Endothelial cell of umbilical vein (primary cell): Measurements from ENCODE around the gene N4BP3. TPM values are rescaled to one million over a fixed set of nuclear protein-coding genes. Genes with fewer than 3 reads are reported as not detected.

ENCODE experiments used
- BruUV-seq: library from RNA; stranded (reverse); fragments of 400-500 nt; replicated peaks from 2 replicates; lab custom pipeline; 2021; lab: Mats Ljungman, UMichigan
- CTCF ChIA-PET: fragments of 300-600, 350-600 bp; sonication (Branson Sonifier 250); formaldehyde crosslinking; loops from one replicate; lab custom pipeline; 2021; ENCODE audit warnings: antibody characterized with exemption, inconsistent platforms; lab: Charles Lee
- POLR2A ChIA-PET: fragments of 300-600, 350-600 bp; sonication (Branson Sonifier 250); formaldehyde crosslinking; loops from one replicate; lab custom pipeline; 2021; ENCODE audit warnings: antibody characterized with exemption, inconsistent platforms; lab: Charles Lee
- DNase-seq: peaks from one replicate; pipeline ENCODE4 v3.0.0-alpha.2; 2011; ENCODE audit warnings: low read depth, low spot score
- FAIRE-seq: peaks from 2 replicates; lab custom pipeline; 2011; peaks lifted over from hg19 to GRCh38; lab: Jason Lieb, UNC
- H2AFZ ChIP-seq: 2 replicates; pipeline ENCODE4 v1.6.0; 2012; ENCODE audit warnings: low read depth, low read length, control low read depth, inconsistent platforms
- H3K27ac ChIP-seq: 2 replicates; pipeline ENCODE4 v1.5.1; 2011; ENCODE audit warnings: low read depth, mild to moderate bottlenecking, control low read depth, low read length, moderate library complexity; ENCODE audit not compliant: insufficient read depth
- H3K27me3 ChIP-seq, 2 experiments: 2 replicates each; pipeline versions ENCODE4 v1.6.0 to v1.6.1; 2011; ENCODE audit warnings: low read length in 2 of 2, mixed read lengths in 1 of 2; ENCODE audit not compliant: control insufficient read depth in 2 of 2, insufficient read depth in 2 of 2
- H3K36me3 ChIP-seq, 2 experiments: 2 replicates in 1 of 2; 3 replicates in 1 of 2; pipeline ENCODE4 v1.5.1; 2011; ENCODE audit warnings: low read length in 2 of 2, mild to moderate bottlenecking in 1 of 2, moderate library complexity in 1 of 2; ENCODE audit not compliant: control insufficient read depth in 2 of 2, insufficient read depth in 2 of 2; ENCODE audit errors: extremely low read depth in 1 of 2
- H3K4me1 ChIP-seq: 3 replicates; pipeline ENCODE4 v1.5.1; 2011; ENCODE audit warnings: mild to moderate bottlenecking, low read length; ENCODE audit not compliant: control insufficient read depth, insufficient read depth; ENCODE audit errors: extremely low read depth
- H3K4me2 ChIP-seq: 2 replicates; pipeline ENCODE4 v1.6.1; 2011; ENCODE audit warnings: low read length, control low read depth, mixed read lengths; ENCODE audit not compliant: insufficient read depth
- H3K4me3 ChIP-seq, 3 experiments: fragments of 200-600 bp in 1 of 3; sonication (generic), shearing (Covaris generic) in 1 of 3; replicated peaks in 1 of 3; 2 replicates each; pipeline ENCODE4 v1.5.1; 2011 to 2016; ENCODE audit warnings: control low read depth in 3 of 3, low read length in 3 of 3, mild to moderate bottlenecking in 2 of 3, inconsistent platforms in 1 of 3, low read depth in 1 of 3, moderate library complexity in 1 of 3; ENCODE audit not compliant: insufficient read depth in 1 of 3
- H3K79me2 ChIP-seq: 2 replicates; pipeline ENCODE4 v1.6.0; 2012; ENCODE audit warnings: low read length, inconsistent platforms; ENCODE audit not compliant: control insufficient read depth, insufficient read depth
- H3K9ac ChIP-seq: replicated peaks from 2 replicates; pipeline ENCODE3; 2011; ENCODE audit warnings: low read length, control low read depth; ENCODE audit not compliant: insufficient read depth; ENCODE audit errors: extremely low read depth
- H3K9me1 ChIP-seq: replicated peaks from 3 replicates; pipeline ENCODE4 v1.6.0; 2011; ENCODE audit warnings: mild to moderate bottlenecking, low read length; ENCODE audit not compliant: control insufficient read depth, insufficient read depth; ENCODE audit errors: extremely low read depth
- H3K9me3 ChIP-seq: replicated peaks from 2 replicates; pipeline ENCODE4 v1.5.1; 2012; ENCODE audit warnings: low read length, inconsistent platforms; ENCODE audit not compliant: control insufficient read depth, insufficient read depth
- H4K20me1 ChIP-seq: replicated peaks from 2 replicates; pipeline ENCODE3; 2011; ENCODE audit warnings: mild to moderate bottlenecking, low read length; ENCODE audit not compliant: control insufficient read depth, insufficient read depth; ENCODE audit errors: extremely low read depth
- CTCF ChIP-seq, 2 donors: IDR thresholded peaks; 1 replicate in 1 of 2; 2 replicates in 1 of 2; pipeline ENCODE4 v1.5.1; 2011; ENCODE audit warnings: low read length in 2 of 2, mild to moderate bottlenecking in 2 of 2, moderate library complexity in 2 of 2, control low read depth in 1 of 2, inconsistent platforms in 1 of 2, low read depth in 1 of 2; ENCODE audit not compliant: insufficient read depth in 1 of 2; ENCODE audit errors: extremely low read depth in 1 of 2
- EZH2 ChIP-seq: IDR thresholded peaks from 2 replicates; pipeline ENCODE4 v1.6.1; 2012; ENCODE audit warnings: borderline replicate concordance, low read depth, mild to moderate bottlenecking, moderate library complexity, low read length, inconsistent platforms; ENCODE audit not compliant: severe bottlenecking
- FOS ChIP-seq: IDR thresholded peaks from 2 replicates; pipeline ENCODE4 v1.6.1; 2011; ENCODE audit warnings: mild to moderate bottlenecking, low read length, moderate library complexity, borderline replicate concordance; ENCODE audit not compliant: insufficient read depth
- GATA2 ChIP-seq: IDR thresholded peaks from 2 replicates; pipeline ENCODE4 v1.7.0; 2011; ENCODE audit warnings: low read depth, mild to moderate bottlenecking, moderate library complexity, mixed read lengths, low read length; ENCODE audit not compliant: insufficient read length, insufficient read depth
- JUN ChIP-seq: IDR thresholded peaks from 2 replicates; pipeline ENCODE4 v1.6.1; 2011; ENCODE audit warnings: borderline replicate concordance, low read depth; ENCODE audit not compliant: insufficient read length, insufficient read depth
- MAX ChIP-seq: IDR thresholded peaks from 2 replicates; pipeline ENCODE4 v1.6.1; 2011; ENCODE audit not compliant: insufficient read depth, insufficient read length
- MYC ChIP-seq: IDR thresholded peaks from one replicate; pipeline ENCODE4 v1.6.1; 2011; ENCODE audit warnings: mild to moderate bottlenecking, low read depth, low read length
- POLR2A ChIP-seq: IDR thresholded peaks from 2 replicates; pipeline ENCODE4 v1.6.1; 2012; ENCODE audit warnings: low read depth, mild to moderate bottlenecking, control low read depth, low read length
- POLR2AphosphoS5 ChIP-seq: IDR thresholded peaks from 2 replicates; pipeline ENCODE4 v1.6.1; 2012; ENCODE audit warnings: low read depth, mild to moderate bottlenecking, control low read depth, low read length, moderate library complexity; ENCODE audit not compliant: insufficient read depth
- dilution Hi-C: fragments of 300-500 bp; cut with MboI; formaldehyde crosslinking; loops from one replicate; pipeline ENCODE4 v1.15.0; 2019; ENCODE audit warnings: low sequenced_read_pairs; ENCODE audit not compliant: extremely low pct_ligation_motif_present
- intact Hi-C: fragments of 100-400 bp; cut with micrococcal nuclease; formaldehyde crosslinking; loops from one replicate; pipeline ENCODE4 v1.10.0; 2022
- polyA plus RNA-seq, 4 experiments: library from polyadenylated mRNA; depleted of rRNA in 3 of 4; stranded (reverse) in 3 of 4; unstranded in 1 of 4; fragments of >200 nt; gene quantifications; 2 replicates each; pipeline versions ENCODE4 v1.2.1 to v1.2.3, GENCODE V29; 2011 to 2012; ENCODE audit warnings: missing spikeins in 1 of 4
- total RNA-seq: library from RNA; stranded (reverse); gene quantifications from 2 replicates; pipeline ENCODE4 v1.2.3, GENCODE V29; 2021

The N4BP3 gene
- total and polyA plus RNA-seq, 2 donors (not counting 3 experiments of a cell fraction or from before 2014, with no cell fraction given) = 11.8 to 38.2 TPM

GRCh38 chr5:178117923-178118701, 4.8 kb downstream of the N4BP3 start:
- H4K20me1 ChIP-seq = no peaks in the 10 kb centered on the region
- POLR2A ChIA-PET = interaction anchor here (0.5 to 1.0 kb wide), 2 partner anchors 25 to 38 kb away, joined by 3 to 7 read pairs; no protein-coding TSS in a partner anchor
- FAIRE-seq (peak; percentile 83), DNase-seq (peak; percentile 71)
- H3K79me2 ChIP-seq = peaks cover 9% of the 10 kb centered on the region
- H2AFZ ChIP-seq = no peak overlapping the region
- peak overlapping the region; percentile 69 for H3K27ac ChIP-seq
- peaks cover 47% of the 10 kb centered on the region for H3K4me1 ChIP-seq
- no peaks in the 10 kb centered on the region for H3K27me3 ChIP-seq
- CTCF ChIA-PET = interaction anchor here (0.9 to 1.3 kb wide), 4 partner anchors 11 to 42 kb away, joined by 3 to 4 read pairs (median 4); partner anchors contain the start of gene NHP2
- H3K9me1 ChIP-seq = no peaks in the 10 kb centered on the region
- H3K4me3 ChIP-seq = no peak overlapping the region
- peaks cover 0 to 21% of the 10 kb centered on the region in 2 experiments for H3K36me3 ChIP-seq
- peak overlapping the region; percentile 30 for H3K4me2 ChIP-seq
- peak overlapping the region; percentile 12 for H3K9ac ChIP-seq
- no TSS peak for BruUV-seq
- no peaks in the 10 kb centered on the region for H3K9me3 ChIP-seq
- intact Hi-C loops (loop anchor here (1.0 to 10.0 kb wide), 3 partner anchors 8 to 623 kb away; partner anchors contain the start of gene PDLIM7), dilution Hi-C loops (no loop called here)
- TF ChIP-seq MAX (no peak), POLR2A (peak; percentile 25), GATA2 (no peak), FOS (peak; percentile 23), JUN (no peak), POLR2AphosphoS5 (peak; percentile 74), CTCF (IDR thresholded peaks at IDR 0.05; ENCODE audit: extremely low read depth in 1 of 2, insufficient read depth in 1 of 2, low read depth in 1 of 2, low read length in 2 of 2) (no peak), EZH2 (no peak), MYC (no peak)
